HepG2 (cell line): ENCODE data around the gene PIK3CA. TPM values are rescaled to one million over a fixed set of nuclear protein-coding genes. Genes with fewer than 3 reads are reported as not detected.
A peak's percentile ranks its signal among the peaks of the same experiment; 100 is the strongest.

Source experiments
- ATAC-seq: fragments of 200-7000 bp; cut with Tn5 transposase; 3 replicates; pipeline ENCODE4 v1.9.1; 2020; ENCODE audit warnings: mild to moderate bottlenecking, moderate library complexity
- BruUV-seq: library from RNA; stranded (reverse); fragments of 400-500 nt; replicated peaks from 2 replicates; lab custom pipeline; 2021; lab: Mats Ljungman, UMichigan
- CTCF ChIA-PET: fragments of 300-600 bp; formaldehyde crosslinking; extraction: SDS; loops from one replicate; lab custom pipeline; 2021; ENCODE audit warnings: low total read pairs, inconsistent platforms, low intra/inter-chr PET ratio; lab: Yijun Ruan, JAX
- POLR2A ChIA-PET: fragments of 350-600 bp; sonication (Branson Sonifier 250); formaldehyde crosslinking; loops from one replicate; lab custom pipeline; 2020; ENCODE audit warnings: antibody characterized with exemption, inconsistent platforms; lab: Yijun Ruan, JAX
- DNase-seq: peaks from one replicate; pipeline ENCODE4 v3.0.0-alpha.2; 2015; ENCODE audit warnings: low spot score
- FAIRE-seq: peaks from 3 replicates; lab custom pipeline; 2011; peaks lifted over from hg19 to GRCh38; lab: Jason Lieb, UNC
- H2AFZ ChIP-seq: one replicate; pipeline ENCODE4 v1.6.1; 2011; ENCODE audit warnings: low read length, inconsistent platforms
- H3K27ac ChIP-seq: fragments of 300-600 bp; 3 replicates; pipeline ENCODE4 v1.8.0; 2011; ENCODE audit warnings: mixed run types, mild to moderate bottlenecking, mixed read lengths, low read length, inconsistent platforms; ENCODE audit not compliant: insufficient read depth; ENCODE audit errors: extremely low read length
- H3K27me3 ChIP-seq, 2 experiments: fragments of 200-600 bp in 1 of 2; 2 replicates in 1 of 2; 3 replicates in 1 of 2; pipeline versions ENCODE4 v1.6.0 to v1.8.0; 2011; ENCODE audit warnings: low read length in 2 of 2, mild to moderate bottlenecking in 2 of 2, moderate library complexity in 2 of 2, inconsistent platforms in 1 of 2; ENCODE audit not compliant: insufficient read depth in 2 of 2, control insufficient read depth in 1 of 2
- H3K36me3 ChIP-seq, 2 experiments: fragments of 200-600 bp in 1 of 2; replicated peaks in 1 of 2; 2 replicates in 1 of 2; 3 replicates in 1 of 2; pipeline versions ENCODE4 v1.5.1 to v1.8.0; 2011; ENCODE audit warnings: low read length in 2 of 2, inconsistent platforms in 1 of 2; ENCODE audit not compliant: insufficient read depth in 2 of 2, control insufficient read depth in 1 of 2
- H3K4me1 ChIP-seq: 2 replicates; pipeline ENCODE4 v1.5.1; 2012; ENCODE audit warnings: low read length, inconsistent platforms; ENCODE audit not compliant: insufficient read depth
- H3K4me2 ChIP-seq: 2 replicates; pipeline ENCODE4 v1.6.0; 2011; ENCODE audit warnings: low read depth, low read length, inconsistent platforms
- H3K4me3 ChIP-seq, 3 experiments: fragments of 200-600 bp in 1 of 3; sonication (generic), shearing (Covaris generic) in 1 of 3; replicated peaks in 1 of 3; 2 replicates each; pipeline ENCODE4 v1.5.1; 2011 to 2016; ENCODE audit warnings: low read length in 3 of 3, inconsistent platforms in 2 of 3, low read depth in 2 of 3, mild to moderate bottlenecking in 2 of 3, control low read depth in 1 of 3, mixed read lengths in 1 of 3; ENCODE audit not compliant: insufficient read depth in 1 of 3
- H3K79me2 ChIP-seq: one replicate; pipeline ENCODE4 v1.6.1; 2011; ENCODE audit warnings: low read length, inconsistent platforms; ENCODE audit not compliant: insufficient read depth
- H3K9ac ChIP-seq: 2 replicates; pipeline ENCODE4 v1.6.0; 2011; ENCODE audit warnings: mild to moderate bottlenecking, low read depth, low read length, inconsistent platforms; ENCODE audit not compliant: insufficient read depth
- H3K9me3 ChIP-seq: 2 replicates; pipeline ENCODE4 v1.5.1; 2012; ENCODE audit warnings: mild to moderate bottlenecking, low read length
- H4K20me1 ChIP-seq: 2 replicates; pipeline ENCODE4 v1.6.0; 2011; ENCODE audit warnings: inconsistent platforms, mild to moderate bottlenecking, low read length, moderate library complexity; ENCODE audit not compliant: insufficient read depth
- HOXA3 ChIP-seq: sonication (generic); formaldehyde crosslinking; IDR thresholded peaks from 2 replicates; pipeline ENCODE4 v1.5.0; 2020; ENCODE audit warnings: missing genetic modification reagents
- MAFF ChIP-seq: IDR thresholded peaks from 2 replicates; pipeline ENCODE4 v1.6.1; 2011; ENCODE audit warnings: low read depth, low read length, improper control_type of control experiment
- MAFK ChIP-seq, 2 experiments: IDR thresholded peaks in 1 of 2; conservative IDR thresholded peaks in 1 of 2; 2 replicates each; pipeline ENCODE4 v1.6.1; 2011; ENCODE audit warnings: improper control_type of control experiment in 2 of 2, low read length in 2 of 2
- PTBP1 ChIP-seq: fragments of 200-400 bp; formaldehyde crosslinking; IDR thresholded peaks from 2 replicates; pipeline ENCODE4 v1.6.1; 2018; ENCODE audit warnings: low read length, low read depth; ENCODE audit not compliant: poor library complexity, severe bottlenecking
- ZNF790 ChIP-seq: sonication (generic); formaldehyde crosslinking; IDR thresholded peaks from 2 replicates; pipeline ENCODE4 v1.8.0; 2022; ENCODE audit warnings: missing genetic modification reagents, mild to moderate bottlenecking, borderline replicate concordance
- WGBS: methylation state at CpG from one replicate; pipeline ENCODE4 v1.1.6; 2017; ENCODE audit warnings: low lambda C conversion rate; 5-methylcytosine and 5-hydroxymethylcytosine counted together
- in situ Hi-C: cut with HindIII; loops from 2 replicates; pipeline ENCODE4 v1.10.0; 2017; ENCODE audit warnings: low pct_unique_long_range_greater_than_20kb; ENCODE audit not compliant: extremely low pct_ligation_motif_present
- intact Hi-C: fragments of 100-400 bp; cut with micrococcal nuclease; formaldehyde crosslinking; loops from one replicate; pipeline ENCODE4 v1.10.0; 2022; ENCODE audit not compliant: unreplicated experiment
- polyA plus RNA-seq, 8 experiments: library from polyadenylated mRNA; depleted of rRNA in 3 of 8; stranded (reverse) in 7 of 8; unstranded in 1 of 8; fragments of >200 nt; fragmentation: Illumina TruSeq in 4 of 8; extraction: Trizol in 4 of 8; gene quantifications; 2 replicates each; pipeline versions ENCODE4 v1.2.1 to v1.2.3, GENCODE V29; 2011 to 2016; ENCODE audit warnings: low read depth in 4 of 8, missing spikeins in 1 of 8, mixed read lengths in 1 of 8; ENCODE audit not compliant: insufficient read depth in 1 of 8
- total RNA-seq, 5 experiments: library from RNA; depleted of rRNA; stranded (reverse); fragments of >200 nt; fragmentation: Illumina TruSeq; extraction: Trizol; gene quantifications; 2 replicates each; pipeline ENCODE4 v1.2.3, GENCODE V29; 2016; ENCODE audit warnings: low read depth in 1 of 5
- TF ChIP-seq, protein P1 (sequence below), 2 experiments: sonication (generic) in 1 of 2; formaldehyde crosslinking in 1 of 2; IDR thresholded peaks; 2 replicates each; pipeline versions ENCODE4 v1.6.1 to v1.9.0; 2014 to 2022; ENCODE audit warnings: antibody characterized with exemption in 1 of 2, borderline replicate concordance in 1 of 2, inconsistent platforms in 1 of 2, low read depth in 1 of 2, missing genetic modification reagents in 1 of 2

The PIK3CA gene
- total and polyA plus RNA-seq, 2 of the 13 experiments (the other 11 are each of a cell fraction or from before 2014, with no cell fraction given) = 5.7 to 11.4 TPM

DNA sequence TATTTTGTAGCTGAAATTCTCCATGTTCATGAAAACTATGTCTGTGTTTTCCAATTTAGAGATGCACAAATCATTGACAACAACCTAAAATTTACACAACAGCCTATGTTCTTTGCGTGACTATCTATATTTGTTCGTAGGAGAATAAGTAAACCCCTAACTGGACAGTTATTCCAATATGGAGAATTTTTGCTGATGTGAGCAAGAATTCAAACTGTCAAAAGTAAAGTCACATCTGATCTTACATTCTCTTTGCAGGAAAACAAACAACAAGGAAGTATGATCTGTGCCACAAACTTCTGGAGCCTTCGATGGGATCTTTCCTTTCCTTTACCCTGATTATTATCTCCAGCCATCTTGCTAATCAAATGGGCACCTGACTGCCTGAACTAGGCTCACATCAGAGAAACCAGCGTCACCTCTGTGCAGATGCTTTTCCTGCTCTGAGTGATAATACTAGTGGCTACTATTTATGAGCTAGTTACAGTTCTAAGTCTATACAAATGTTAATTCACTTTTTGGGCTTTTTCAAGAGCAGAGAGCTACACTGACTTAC, 121.1 kb downstream of the PIK3CA start:
- in situ Hi-C loops = no loop called here
- Histone ChIP-seq H3K4me2 (peak overlapping the region; percentile 60; the same call in 1 of the 2 replicates), H3K27me3 (no peaks in the 10 kb centered on the region; a peak in 1 of 5 replicates), H3K9me3 (no peaks in the 10 kb centered on the region), H3K36me3 (no peaks in the 10 kb centered on the region), H2AFZ (no peak overlapping the region), H4K20me1 (no peaks in the 10 kb centered on the region), H3K4me1 (peaks cover 20% of the 10 kb centered on the region), H3K9ac (no peak overlapping the region), H3K27ac (no peak overlapping the region), H3K79me2 (no peaks in the 10 kb centered on the region), H3K4me3 (peak overlapping the region in 1 of 3 experiments; percentile 11; a peak in 1 of 6 replicates)
- no peak for FAIRE-seq
- no peak for ATAC-seq
- DNase-seq = no peak
- intact Hi-C loops = no loop called here
- WGBS = 33% methylated on average over 4 of the region's 4 CpGs
- ChIA-PET CTCF (no interaction called here), POLR2A (no interaction called here)
- TF ChIP-seq ZNF790 (CRISPR knock-in tag) = no peak
- TF ChIP-seq, protein P1, sequence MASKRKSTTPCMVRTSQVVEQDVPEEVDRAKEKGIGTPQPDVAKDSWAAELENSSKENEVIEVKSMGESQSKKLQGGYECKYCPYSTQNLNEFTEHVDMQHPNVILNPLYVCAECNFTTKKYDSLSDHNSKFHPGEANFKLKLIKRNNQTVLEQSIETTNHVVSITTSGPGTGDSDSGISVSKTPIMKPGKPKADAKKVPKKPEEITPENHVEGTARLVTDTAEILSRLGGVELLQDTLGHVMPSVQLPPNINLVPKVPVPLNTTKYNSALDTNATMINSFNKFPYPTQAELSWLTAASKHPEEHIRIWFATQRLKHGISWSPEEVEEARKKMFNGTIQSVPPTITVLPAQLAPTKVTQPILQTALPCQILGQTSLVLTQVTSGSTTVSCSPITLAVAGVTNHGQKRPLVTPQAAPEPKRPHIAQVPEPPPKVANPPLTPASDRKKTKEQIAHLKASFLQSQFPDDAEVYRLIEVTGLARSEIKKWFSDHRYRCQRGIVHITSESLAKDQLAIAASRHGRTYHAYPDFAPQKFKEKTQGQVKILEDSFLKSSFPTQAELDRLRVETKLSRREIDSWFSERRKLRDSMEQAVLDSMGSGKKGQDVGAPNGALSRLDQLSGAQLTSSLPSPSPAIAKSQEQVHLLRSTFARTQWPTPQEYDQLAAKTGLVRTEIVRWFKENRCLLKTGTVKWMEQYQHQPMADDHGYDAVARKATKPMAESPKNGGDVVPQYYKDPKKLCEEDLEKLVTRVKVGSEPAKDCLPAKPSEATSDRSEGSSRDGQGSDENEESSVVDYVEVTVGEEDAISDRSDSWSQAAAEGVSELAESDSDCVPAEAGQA (IDR thresholded peaks at IDR 0.05; ENCODE audit: low read depth) = no peak
- TF ChIP-seq, protein P1 (CRISPR knock-in tag; IDR thresholded peaks at IDR 0.05; ENCODE audit: borderline replicate concordance) = no peak
- TF ChIP-seq MAFF = peak; percentile 94
- no peak for TF ChIP-seq PTBP1
- peak; percentile 94 to 95 for TF ChIP-seq MAFK (conservative IDR thresholded peaks at IDR 0.05 in 1 of 2, IDR thresholded peaks at IDR 0.05 in 1 of 2; ENCODE audit: low read length in 2 of 2)
- no peak for TF ChIP-seq HOXA3 (CRISPR knock-in tag)
- BruUV-seq = no TSS peak
